Measurements from ENCODE around the gene SECTM1.
"Not testable (repeated sequence)": the region's sequence is repeated elsewhere in the genome, so short reads cannot be mapped to it uniquely, and the experiment has no call there.

SECTM1 gene

GRCh38 chr17:82333279-82334171 is at the start of gene SECTM1:
Gene SECTM1 (minus strand): TSS chr17:82333766. CDS start chr17:82327240, 6,526 bp downstream.
- DNase-seq: no peak

GRCh38 chr17:82382933-82383255 is 49.3 kb upstream of the SECTM1 start:
- no peak for DNase-seq

GRCh38 chr17:82382220-82382932 is 48.8 kb upstream of the SECTM1 start:
- not testable (repeated sequence) for DNase-seq

GRCh38 chr17:82381703-82382009 is 48.1 kb upstream of the SECTM1 start:
- not testable (repeated sequence) for DNase-seq

- no peak for DNase-seq
These were observed 47.5 kb upstream of the SECTM1 start for GRCh38 chr17:82380860-82381702.

GRCh38 chr17:82378741-82379021 is 45.1 kb upstream of the SECTM1 start:
- no peak for DNase-seq

- no peak for DNase-seq
These were observed 44.6 kb upstream of the SECTM1 start for GRCh38 chr17:82377924-82378740.

GRCh38 chr17:82377294-82377693 is 43.7 kb upstream of the SECTM1 start:
- DNase-seq: not testable (repeated sequence)

- no peak for DNase-seq
These were observed 42.6 kb upstream of the SECTM1 start for GRCh38 chr17:82376042-82376730.

GRCh38 chr17:82375359-82376041 is 41.9 kb upstream of the SECTM1 start:
- DNase-seq: no peak

- DNase-seq: peak; percentile 52
These were observed 41.2 kb upstream of the SECTM1 start for GRCh38 chr17:82374626-82375331.

- DNase-seq: no peak
These were observed 40.4 kb upstream of the SECTM1 start for GRCh38 chr17:82373731-82374625.

- not testable (repeated sequence) for DNase-seq
These were observed 39.5 kb upstream of the SECTM1 start for GRCh38 chr17:82373072-82373452.

GRCh38 chr17:82372249-82373071 is 38.9 kb upstream of the SECTM1 start:
- no peak for DNase-seq

GRCh38 chr17:82371333-82372248 is 38.0 kb upstream of the SECTM1 start, which contains the start of gene UTS2R:
Gene UTS2R (plus strand): TSS chr17:82371765. CDS start chr17:82374325, 2,560 bp downstream.
- no peak for DNase-seq

GRCh38 chr17:82370471-82371332 is 37.1 kb upstream of the SECTM1 start:
- no peak for DNase-seq

- no peak for DNase-seq
These were observed 35.6 kb upstream of the SECTM1 start for GRCh38 chr17:82369211-82369610.
